Right atrium auricular region (tissue), 2 donors: ENCODE results near the gene THUMPD2. TPM values are rescaled to one million over a fixed set of nuclear protein-coding genes. Genes with fewer than 3 reads are reported as not detected.

ENCODE experiments used
- DNase-seq: peaks from one replicate; pipeline ENCODE4 v3.0.0-alpha.2; 2019; ENCODE audit warnings: low spot score
- H3K27ac ChIP-seq, 2 donors: fragments of 200-600 bp; sonication (generic); 1 replicate in 1 of 2; 2 replicates in 1 of 2; pipeline ENCODE4 v1.5.1; 2016 to 2019
- H3K27me3 ChIP-seq, 2 donors: fragments of 200-600 bp; sonication (generic); one replicate each; pipeline versions ENCODE4 v1.5.1 to v1.6.0; 2017 to 2019
- H3K36me3 ChIP-seq: fragments of 200-600 bp; sonication (generic); one replicate; pipeline ENCODE4 v1.5.1; 2016
- H3K4me1 ChIP-seq, 2 donors: fragments of 200-600 bp; sonication (generic); one replicate each; pipeline versions ENCODE4 v1.5.1 to v1.6.0; 2017 to 2019
- H3K4me3 ChIP-seq, 2 donors: fragments of 200-600 bp; sonication (generic); 1 replicate in 1 of 2; 2 replicates in 1 of 2; pipeline ENCODE4 v1.5.1; 2017 to 2019; ENCODE audit warnings: mild to moderate bottlenecking in 1 of 2, moderate library complexity in 1 of 2
- H3K9me3 ChIP-seq, 2 donors: fragments of 200-600 bp; sonication (generic); one replicate each; pipeline ENCODE4 v1.5.1; 2019
- CTCF ChIP-seq, 2 donors: fragments of 200-600 bp; sonication (generic); IDR thresholded peaks; one replicate each; pipeline ENCODE4 v1.5.1; 2019; ENCODE audit warnings: antibody characterized with exemption in 2 of 2
- total RNA-seq, 2 donors: library from RNA; depleted of rRNA; stranded (reverse); fragments of >200 nt; gene quantifications; one replicate each; pipeline ENCODE4 v1.1.0, GENCODE V29; 2016

Gene THUMPD2
- total RNA-seq, 2 donors from 2014 or later, result 5.9 to 9.4 TPM

- Histone ChIP-seq H3K4me3 (no peak overlapping the region), H3K36me3 (no peaks in the 10 kb centered on the region), H3K27ac (no peak overlapping the region), H3K4me1 (no peaks in the 10 kb centered on the region), H3K9me3 (no peaks in the 10 kb centered on the region), H3K27me3 (no peaks in the 10 kb centered on the region)
- DNase-seq, result no peak
- TF ChIP-seq CTCF (IDR thresholded peaks at IDR 0.05), result no peak
These were observed 62.0 kb downstream of the THUMPD2 start for GRCh38 chr2:39717067-39717466.

GRCh38 chr2:39715822-39716221 lies 63.2 kb downstream of the THUMPD2 start:
- Histone ChIP-seq H3K27ac (no peak overlapping the region), H3K36me3 (no peaks in the 10 kb centered on the region), H3K4me3 (no peak overlapping the region), H3K4me1 (no peaks in the 10 kb centered on the region), H3K27me3 (no peaks in the 10 kb centered on the region), H3K9me3 (no peaks in the 10 kb centered on the region)
- no peak for DNase-seq
- no peak for TF ChIP-seq CTCF (IDR thresholded peaks at IDR 0.05)

- Histone ChIP-seq H3K4me1 (no peaks in the 10 kb centered on the region), H3K27ac (no peak overlapping the region), H3K4me3 (no peak overlapping the region), H3K27me3 (no peaks in the 10 kb centered on the region), H3K9me3 (no peaks in the 10 kb centered on the region), H3K36me3 (no peaks in the 10 kb centered on the region)
- no peak for DNase-seq
- TF ChIP-seq CTCF (IDR thresholded peaks at IDR 0.05), result no peak
These were observed 64.0 kb downstream of the THUMPD2 start for GRCh38 chr2:39715095-39715494.

- H3K36me3 ChIP-seq, result no peaks in the 10 kb centered on the region
- DNase-seq, result no peak
- H3K27ac ChIP-seq, result no peak overlapping the region
- H3K9me3 ChIP-seq, result no peaks in the 10 kb centered on the region
- H3K4me1 ChIP-seq, result no peaks in the 10 kb centered on the region
- no peak for TF ChIP-seq CTCF (IDR thresholded peaks at IDR 0.05)
- no peak overlapping the region for H3K4me3 ChIP-seq
- H3K27me3 ChIP-seq, result no peaks in the 10 kb centered on the region
These were observed 66.1 kb downstream of the THUMPD2 start for GRCh38 chr2:39712953-39713352.

GRCh38 chr2:39710807-39711206 lies 68.3 kb downstream of the THUMPD2 start:
- DNase-seq, result no peak
- Histone ChIP-seq H3K27ac (no peak overlapping the region), H3K4me3 (no peak overlapping the region), H3K9me3 (no peaks in the 10 kb centered on the region), H3K4me1 (no peaks in the 10 kb centered on the region), H3K36me3 (no peaks in the 10 kb centered on the region), H3K27me3 (no peaks in the 10 kb centered on the region)
- TF ChIP-seq CTCF (IDR thresholded peaks at IDR 0.05), result no peak

GRCh38 chr2:39708003-39708402 lies 71.1 kb downstream of the THUMPD2 start:
- no peak overlapping the region for H3K27ac ChIP-seq
- H3K9me3 ChIP-seq, result no peaks in the 10 kb centered on the region
- DNase-seq, result no peak
- TF ChIP-seq CTCF (IDR thresholded peaks at IDR 0.05), result no peak
- no peaks in the 10 kb centered on the region for H3K27me3 ChIP-seq
- no peaks in the 10 kb centered on the region for H3K4me1 ChIP-seq
- no peaks in the 10 kb centered on the region for H3K36me3 ChIP-seq
- H3K4me3 ChIP-seq, result no peak overlapping the region
